ENCODE results near the gene HRK. TPM values are rescaled to one million over a fixed set of nuclear protein-coding genes. Genes with fewer than 3 reads are reported as not detected.
"Not testable (repeated sequence)": the region's sequence is repeated elsewhere in the genome, so short reads cannot be mapped to it uniquely, and the experiment has no call there.

Gene HRK
- total RNA-seq, 1 experiment from 2014 or later: 2.6 TPM

DNA sequence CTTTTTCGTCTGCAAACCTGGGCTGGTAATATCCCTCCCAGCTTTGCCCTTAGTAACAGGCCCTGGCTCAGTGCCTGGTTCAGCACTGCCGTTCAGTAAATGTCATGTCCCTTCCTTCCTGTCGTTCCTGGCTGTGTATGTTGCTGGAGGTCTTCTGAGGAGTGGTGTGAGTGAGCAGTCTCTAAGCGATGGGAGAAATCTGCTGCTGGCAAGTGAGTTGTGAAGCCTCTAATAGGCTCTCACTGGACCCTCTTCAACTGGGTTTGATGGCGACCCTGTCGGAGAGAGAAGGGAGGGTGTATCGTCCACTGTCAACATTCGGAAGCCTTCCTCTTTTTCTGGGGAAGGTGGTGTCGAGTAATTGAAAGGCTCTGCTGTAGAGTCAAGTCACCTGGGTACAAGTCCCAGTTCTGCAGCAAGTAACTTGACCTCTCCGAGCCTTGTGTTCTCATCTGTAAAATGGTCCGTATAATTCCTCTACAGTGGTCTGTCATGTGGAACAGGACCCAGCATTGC lies 62.8 kb downstream of the HRK start:
- Histone ChIP-seq H2BK5ac (ENCODE audit: insufficient read length, low read length) (no peak overlapping the region), H4K91ac (ENCODE audit: insufficient read length, low read depth, low read length) (peak overlapping the region; percentile 43), H3K27ac (ENCODE audit: insufficient read length, low read depth, low read length) (no peak overlapping the region), H3K56ac (ENCODE audit: insufficient read length, low read depth, low read length) (no peak overlapping the region), H4K5ac (ENCODE audit: insufficient read length, low read depth, low read length) (peak overlapping the region; percentile 99), H3K4me2 (ENCODE audit: insufficient read depth, insufficient read length, low read length) (peak overlapping the region; percentile 87), H4K8ac (replicated peaks; ENCODE audit: insufficient read length, low read depth, low read length) (peak overlapping the region; percentile 92), H3K23ac (ENCODE audit: insufficient read length, low read depth, low read length) (no peak overlapping the region), H3K79me1 (ENCODE audit: insufficient read depth, low read depth, low read length, poor library complexity, severe bottlenecking) (no peaks in the 10 kb centered on the region), H3T11ph (ENCODE audit: low read length) (no peak overlapping the region), H3K27me3 (ENCODE audit: insufficient read depth, low read length) (no peaks in the 10 kb centered on the region), H4K20me1 (ENCODE audit: control insufficient read depth, insufficient read depth, insufficient read length) (no peaks in the 10 kb centered on the region), H2BK12ac (ENCODE audit: insufficient read length, low read depth, low read length) (no peak overlapping the region), H2BK20ac (ENCODE audit: low read depth, low read length, poor library complexity, severe bottlenecking) (no peak overlapping the region), H3K79me2 (ENCODE audit: insufficient read depth, low read length) (no peaks in the 10 kb centered on the region), H2AK5ac (ENCODE audit: insufficient read length, low read length) (no peak overlapping the region), H2AFZ (ENCODE audit: low read length) (no peak overlapping the region), H3K4ac (ENCODE audit: low read depth, low read length) (no peak overlapping the region; the same call in 1 of the 2 replicates), H3K4me1 (ENCODE audit: insufficient read depth, low read length) (no peaks in the 10 kb centered on the region), H3K9ac (ENCODE audit: extremely low read depth, insufficient read length, low read length) (peak overlapping the region; percentile 98), H2BK15ac (ENCODE audit: low read depth, low read length) (no peak overlapping the region), H2BK120ac (ENCODE audit: low read depth, low read length, poor library complexity, severe bottlenecking) (no peak overlapping the region), H3K18ac (ENCODE audit: insufficient read length, low read depth, low read length) (no peak overlapping the region), H3K14ac (ENCODE audit: insufficient read depth, low read length) (peak overlapping the region; percentile 97; the same call in 1 of the 2 replicates), H3K23me2 (ENCODE audit: insufficient read length, low read depth, low read length, poor library complexity, severe bottlenecking) (peaks cover 6% of the 10 kb centered on the region), H3K9me3 (ENCODE audit: control insufficient read depth, low read depth, low read length) (no peaks in the 10 kb centered on the region)
- peaks cover 12 to 28% of the 10 kb centered on the region in 2 experiments for H3K4me1 Mint-ChIP-seq
- peak overlapping the region; percentile 98 to 100 (median 100) for H3K27ac Mint-ChIP-seq
- TF ChIP-seq, protein P1, sequence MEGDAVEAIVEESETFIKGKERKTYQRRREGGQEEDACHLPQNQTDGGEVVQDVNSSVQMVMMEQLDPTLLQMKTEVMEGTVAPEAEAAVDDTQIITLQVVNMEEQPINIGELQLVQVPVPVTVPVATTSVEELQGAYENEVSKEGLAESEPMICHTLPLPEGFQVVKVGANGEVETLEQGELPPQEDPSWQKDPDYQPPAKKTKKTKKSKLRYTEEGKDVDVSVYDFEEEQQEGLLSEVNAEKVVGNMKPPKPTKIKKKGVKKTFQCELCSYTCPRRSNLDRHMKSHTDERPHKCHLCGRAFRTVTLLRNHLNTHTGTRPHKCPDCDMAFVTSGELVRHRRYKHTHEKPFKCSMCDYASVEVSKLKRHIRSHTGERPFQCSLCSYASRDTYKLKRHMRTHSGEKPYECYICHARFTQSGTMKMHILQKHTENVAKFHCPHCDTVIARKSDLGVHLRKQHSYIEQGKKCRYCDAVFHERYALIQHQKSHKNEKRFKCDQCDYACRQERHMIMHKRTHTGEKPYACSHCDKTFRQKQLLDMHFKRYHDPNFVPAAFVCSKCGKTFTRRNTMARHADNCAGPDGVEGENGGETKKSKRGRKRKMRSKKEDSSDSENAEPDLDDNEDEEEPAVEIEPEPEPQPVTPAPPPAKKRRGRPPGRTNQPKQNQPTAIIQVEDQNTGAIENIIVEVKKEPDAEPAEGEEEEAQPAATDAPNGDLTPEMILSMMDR (conservative IDR thresholded peaks at IDR 0.05): no peak
- DNase-seq: no peak
- H3K27me3 Mint-ChIP-seq (ENCODE audit: low read depth): no peaks in the 10 kb centered on the region
- H3K9me3 Mint-ChIP-seq: no peaks in the 10 kb centered on the region; a peak in 1 of 5 replicates
- H3K36me3 Mint-ChIP-seq (ENCODE audit: insufficient read depth in 1 of 3, low read depth in 3 of 3): peaks cover 0 to 2% (median 0%) of the 10 kb centered on the region in 3 experiments; a peak in 1 of 7 replicates
- no CpG with 5 or more reads among the region's 11 CpGs for WGBS (ENCODE audit: extremely low coverage, insufficient read length, low lambda C conversion rate)
- H3K4me3 Mint-ChIP-seq: peak overlapping the region; percentile 96 to 97

DNA sequence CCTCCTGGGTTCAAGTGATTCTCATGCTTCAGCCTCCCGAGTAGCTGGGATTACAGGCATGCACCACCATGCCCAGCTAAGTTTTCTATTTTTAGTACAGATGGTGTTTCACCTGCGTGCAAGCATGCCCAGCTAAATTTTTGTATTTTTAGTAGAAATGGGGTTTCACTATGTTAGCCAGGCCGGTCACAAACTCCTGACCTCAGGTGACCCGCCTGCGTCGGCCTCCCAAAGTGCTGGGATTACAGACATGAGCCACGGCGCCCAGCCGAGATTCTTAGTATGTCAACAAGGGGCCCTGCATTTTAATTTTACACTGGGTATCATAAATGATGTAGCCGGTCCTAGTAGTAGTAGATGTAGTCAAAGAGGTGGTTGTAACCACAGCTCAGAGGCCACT lies 66.5 kb downstream of the HRK start:
- not testable (repeated sequence) for H3K79me1 ChIP-seq (ENCODE audit: insufficient read depth, low read depth, low read length, poor library complexity, severe bottlenecking); H3K4me3 Mint-ChIP-seq; H3K27me3 ChIP-seq (ENCODE audit: insufficient read depth, low read length); H3K18ac ChIP-seq (ENCODE audit: insufficient read length, low read depth, low read length); H3K27ac ChIP-seq (ENCODE audit: insufficient read length, low read depth, low read length); H3K9me3 Mint-ChIP-seq; H2BK20ac ChIP-seq (ENCODE audit: low read depth, low read length, poor library complexity, severe bottlenecking); H3K4me2 ChIP-seq (ENCODE audit: insufficient read depth, insufficient read length, low read length); H4K8ac ChIP-seq (replicated peaks; ENCODE audit: insufficient read length, low read depth, low read length); H3K14ac ChIP-seq (ENCODE audit: insufficient read depth, low read length); H3K23ac ChIP-seq (ENCODE audit: insufficient read length, low read depth, low read length); H3K23me2 ChIP-seq (ENCODE audit: insufficient read length, low read depth, low read length, poor library complexity, severe bottlenecking); H3T11ph ChIP-seq (ENCODE audit: low read length); H2AFZ ChIP-seq (ENCODE audit: low read length); H3K9ac ChIP-seq (ENCODE audit: extremely low read depth, insufficient read length, low read length); H3K36me3 Mint-ChIP-seq (ENCODE audit: insufficient read depth in 1 of 3, low read depth in 3 of 3); H2BK5ac ChIP-seq (ENCODE audit: insufficient read length, low read length); H2AK5ac ChIP-seq (ENCODE audit: insufficient read length, low read length); H4K20me1 ChIP-seq (ENCODE audit: control insufficient read depth, insufficient read depth, insufficient read length); H3K4me1 ChIP-seq (ENCODE audit: insufficient read depth, low read length); H3K79me2 ChIP-seq (ENCODE audit: insufficient read depth, low read length); H3K27me3 Mint-ChIP-seq (ENCODE audit: low read depth); H2BK12ac ChIP-seq (ENCODE audit: insufficient read length, low read depth, low read length); H3K4ac ChIP-seq (ENCODE audit: low read depth, low read length); H2BK15ac ChIP-seq (ENCODE audit: low read depth, low read length); DNase-seq; H4K5ac ChIP-seq (ENCODE audit: insufficient read length, low read depth, low read length); H3K9me3 ChIP-seq (ENCODE audit: control insufficient read depth, low read depth, low read length); H2BK120ac ChIP-seq (ENCODE audit: low read depth, low read length, poor library complexity, severe bottlenecking); H4K91ac ChIP-seq (ENCODE audit: insufficient read length, low read depth, low read length); H3K56ac ChIP-seq (ENCODE audit: insufficient read length, low read depth, low read length)
- WGBS (ENCODE audit: extremely low coverage, insufficient read length, low lambda C conversion rate): no CpG with 5 or more reads among the region's 10 CpGs
- peak overlapping the region in 1 of 3 experiments; percentile 62; a peak in 2 of 7 replicates for H3K27ac Mint-ChIP-seq
- H3K4me1 Mint-ChIP-seq: peaks cover 8 to 12% of the 10 kb centered on the region in 2 experiments
